Measurements from ENCODE around the gene RAD1. TPM values are rescaled to one million over a fixed set of nuclear protein-coding genes. Genes with fewer than 3 reads are reported as not detected.

Gene RAD1, protein sequence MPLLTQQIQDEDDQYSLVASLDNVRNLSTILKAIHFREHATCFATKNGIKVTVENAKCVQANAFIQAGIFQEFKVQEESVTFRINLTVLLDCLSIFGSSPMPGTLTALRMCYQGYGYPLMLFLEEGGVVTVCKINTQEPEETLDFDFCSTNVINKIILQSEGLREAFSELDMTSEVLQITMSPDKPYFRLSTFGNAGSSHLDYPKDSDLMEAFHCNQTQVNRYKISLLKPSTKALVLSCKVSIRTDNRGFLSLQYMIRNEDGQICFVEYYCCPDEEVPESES
- total RNA-seq = 14.8 TPM
- 15.3 TPM for polyA plus RNA-seq (ENCODE audit: insufficient read depth, low read depth, low replicate concordance)
- long read RNA-seq, donor 1, partial matches to known transcripts = 77 of 111 reads
- long read RNA-seq, donor 1, other reads (novel, unspliced or antisense) = 33 of 111 reads
- long read RNA-seq, donor 2, full-length matches to known transcripts = 7 of 7 reads
- long read RNA-seq, donor 2, partial matches to known transcripts = 0 of 7 reads
- long read RNA-seq, donor 2, other reads (novel, unspliced or antisense) = 0 of 7 reads
- long read RNA-seq, donor 3, full-length matches to known transcripts = 5 of 5 reads
- long read RNA-seq, donor 3, partial matches to known transcripts = 0 of 5 reads
- long read RNA-seq, donor 3, other reads (novel, unspliced or antisense) = 0 of 5 reads
- long read RNA-seq, donor 4, full-length matches to known transcripts = 5 of 5 reads
- long read RNA-seq, donor 4, partial matches to known transcripts = 0 of 5 reads
- long read RNA-seq, donor 4, other reads (novel, unspliced or antisense) = 0 of 5 reads
- long read RNA-seq, donor 5 = 0 reads
- long read RNA-seq, donor 6, full-length matches to known transcripts = 9 of 9 reads
- long read RNA-seq, donor 6, partial matches to known transcripts = 0 of 9 reads
- long read RNA-seq, donor 6, other reads (novel, unspliced or antisense) = 0 of 9 reads
- long read RNA-seq, donor 7, full-length matches to known transcripts = 14 of 20 reads
- long read RNA-seq, donor 7, partial matches to known transcripts = 0 of 20 reads
- long read RNA-seq, donor 7, other reads (novel, unspliced or antisense) = 6 of 20 reads
- long read RNA-seq, donor 8, full-length matches to known transcripts = 9 of 9 reads
- long read RNA-seq, donor 8, partial matches to known transcripts = 0 of 9 reads
- long read RNA-seq, donor 8, other reads (novel, unspliced or antisense) = 0 of 9 reads
- long read RNA-seq, donor 9, full-length matches to known transcripts = 4 of 33 reads
- long read RNA-seq, donor 9, partial matches to known transcripts = 6 of 33 reads
- long read RNA-seq, donor 9, other reads (novel, unspliced or antisense) = 23 of 33 reads
- long read RNA-seq, donor 10, full-length matches to known transcripts = 8 of 102 reads
- long read RNA-seq, donor 10, partial matches to known transcripts = 38 of 102 reads
- long read RNA-seq, donor 10, other reads (novel, unspliced or antisense) = 56 of 102 reads

DNA sequence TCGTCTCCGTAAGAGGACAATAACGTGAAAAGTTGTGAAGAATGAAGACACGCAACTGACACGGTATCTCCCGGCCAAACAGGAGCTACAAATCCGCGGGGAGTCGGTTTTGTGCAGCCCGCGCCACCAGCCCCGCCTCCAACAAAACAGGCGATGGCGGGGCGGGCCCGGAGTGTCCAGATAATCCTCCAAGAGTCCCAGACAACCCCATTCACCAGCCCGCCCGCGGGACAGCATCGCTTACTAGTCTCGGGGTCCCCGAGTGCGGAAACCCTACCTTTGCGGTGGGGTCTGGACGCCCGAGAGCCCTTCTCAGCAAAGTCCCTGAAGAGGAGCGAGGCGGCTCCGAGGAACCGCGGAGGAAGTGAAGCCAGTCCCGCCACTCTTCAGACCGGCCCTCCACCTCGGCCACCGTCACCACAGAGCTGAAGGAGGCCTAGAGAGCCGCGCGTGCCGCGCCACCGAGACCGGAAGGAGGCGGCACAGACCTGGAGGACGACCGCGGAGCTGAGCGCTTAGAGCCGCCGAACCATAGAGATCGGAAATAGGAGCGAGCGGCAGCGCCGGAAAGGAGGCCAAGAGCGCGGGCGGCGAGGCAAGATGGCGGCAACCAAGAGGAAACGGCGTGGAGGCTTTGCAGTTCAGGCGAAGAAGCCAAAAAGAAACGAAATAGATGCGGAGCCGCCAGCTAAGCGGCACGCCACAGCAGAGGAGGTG, at the start of gene RAD1, which contains the start of gene BRIX1:
Gene RAD1 (minus strand): TSS at position 366 of the 717 bp plus-strand sequence. CDS start 612 bp downstream, outside the sequence.
Gene BRIX1 (plus strand): TSS at position 573 of the 717 bp plus-strand sequence. CDS start 28 bp downstream, at position 601.
- Histone ChIP-seq H3K27ac (ENCODE audit: low read depth in 2 of 2, low read length in 2 of 2) (peak within 1 kb of the TSS; percentile 78 to 83), H3K4me3 (ENCODE audit: low read length in 3 of 3) (peak within 1 kb of the TSS; percentile 96 to 97 (median 96)), H3K9me3 (ENCODE audit: control insufficient read depth in 2 of 3, insufficient read depth in 1 of 3, low read length in 3 of 3) (no peaks in the 10 kb centered on the region), H3K9ac (ENCODE audit: low read length in 3 of 3) (peak within 1 kb of the TSS; percentile 90 to 96 (median 96)), H3K27me3 (ENCODE audit: control insufficient read depth, insufficient read depth, low read length) (no peaks in the 10 kb centered on the region), H3K4me1 (ENCODE audit: control insufficient read depth in 2 of 3, insufficient read depth in 2 of 3, low read depth in 1 of 3, low read length in 3 of 3) (peaks cover 0 to 18% (median 9%) of the 10 kb centered on the region in 3 donors), H3K36me3 (ENCODE audit: control insufficient read depth in 2 of 3, insufficient read depth in 3 of 3, low read length in 3 of 3) (peaks cover 8 to 23% (median 9%) of the 10 kb centered on the region in 3 donors)
- FAIRE-seq (peak; percentile 44), DNase-seq (peak; percentile 96 to 99 (median 98))
- intact Hi-C loops (cut with DNase I) = no loop called here
- TF ChIP-seq, protein P1, sequence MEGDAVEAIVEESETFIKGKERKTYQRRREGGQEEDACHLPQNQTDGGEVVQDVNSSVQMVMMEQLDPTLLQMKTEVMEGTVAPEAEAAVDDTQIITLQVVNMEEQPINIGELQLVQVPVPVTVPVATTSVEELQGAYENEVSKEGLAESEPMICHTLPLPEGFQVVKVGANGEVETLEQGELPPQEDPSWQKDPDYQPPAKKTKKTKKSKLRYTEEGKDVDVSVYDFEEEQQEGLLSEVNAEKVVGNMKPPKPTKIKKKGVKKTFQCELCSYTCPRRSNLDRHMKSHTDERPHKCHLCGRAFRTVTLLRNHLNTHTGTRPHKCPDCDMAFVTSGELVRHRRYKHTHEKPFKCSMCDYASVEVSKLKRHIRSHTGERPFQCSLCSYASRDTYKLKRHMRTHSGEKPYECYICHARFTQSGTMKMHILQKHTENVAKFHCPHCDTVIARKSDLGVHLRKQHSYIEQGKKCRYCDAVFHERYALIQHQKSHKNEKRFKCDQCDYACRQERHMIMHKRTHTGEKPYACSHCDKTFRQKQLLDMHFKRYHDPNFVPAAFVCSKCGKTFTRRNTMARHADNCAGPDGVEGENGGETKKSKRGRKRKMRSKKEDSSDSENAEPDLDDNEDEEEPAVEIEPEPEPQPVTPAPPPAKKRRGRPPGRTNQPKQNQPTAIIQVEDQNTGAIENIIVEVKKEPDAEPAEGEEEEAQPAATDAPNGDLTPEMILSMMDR (IDR thresholded peaks at IDR 0.05; ENCODE audit: borderline replicate concordance, extremely low read depth, insufficient read depth) = peak; percentile 35

GRCh38 chr5:34959323-34959722, 44.0 kb upstream of the RAD1 start:
- H3K36me3 ChIP-seq (ENCODE audit: control insufficient read depth in 2 of 3, insufficient read depth in 3 of 3, low read length in 3 of 3) = peaks cover 2 to 4% (median 4%) of the 10 kb centered on the region in 3 donors
- FAIRE-seq (no peak), DNase-seq (no peak)
- intact Hi-C loops (cut with DNase I) = no loop called here
- H3K27me3 ChIP-seq (ENCODE audit: control insufficient read depth, insufficient read depth, low read length) = no peaks in the 10 kb centered on the region
- no peak overlapping the region for H3K4me3 ChIP-seq (ENCODE audit: low read length in 3 of 3)
- TF ChIP-seq, protein P1 (IDR thresholded peaks at IDR 0.05; ENCODE audit: borderline replicate concordance, extremely low read depth, insufficient read depth) = no peak
- H3K9ac ChIP-seq (ENCODE audit: low read length in 3 of 3) = no peak overlapping the region
- H3K9me3 ChIP-seq (ENCODE audit: control insufficient read depth in 2 of 3, insufficient read depth in 1 of 3, low read length in 3 of 3) = no peaks in the 10 kb centered on the region
- peaks cover 0 to 2% (median 0%) of the 10 kb centered on the region in 3 donors for H3K4me1 ChIP-seq (ENCODE audit: control insufficient read depth in 2 of 3, insufficient read depth in 2 of 3, low read depth in 1 of 3, low read length in 3 of 3)
- no peak overlapping the region for H3K27ac ChIP-seq (ENCODE audit: low read depth in 2 of 2, low read length in 2 of 2)
